ENCODE data around the gene HLA-DOA.

HLA-DOA gene

GRCh38 chr6:33015798-33016197 lies 6.4 kb upstream of the HLA-DOA start:
- DNase-seq (ENCODE audit: low read depth), result no peak

GRCh38 chr6:33014841-33015634 lies 5.6 kb upstream of the HLA-DOA start:
- peak; percentile 82 for DNase-seq (ENCODE audit: low read depth)

- no peak for DNase-seq (ENCODE audit: low read depth)
Measured at GRCh38 chr6:33013608-33014007, 4.2 kb upstream of the HLA-DOA start.

- no peak for DNase-seq (ENCODE audit: low read depth)
Measured at GRCh38 chr6:33010356-33010755, 965 bp upstream of the HLA-DOA start.

- DNase-seq (ENCODE audit: low read depth), result no peak
Measured at GRCh38 chr6:33007831-33008400, 1.5 kb downstream of the HLA-DOA start.

- no peak for DNase-seq (ENCODE audit: low read depth)
Measured at GRCh38 chr6:33004940-33005339, 4.5 kb downstream of the HLA-DOA start.

- no peak for DNase-seq (ENCODE audit: low read depth)
Measured at GRCh38 chr6:33001685-33002084, 7.7 kb downstream of the HLA-DOA start.

- DNase-seq (ENCODE audit: low read depth), result no peak
Measured at GRCh38 chr6:33000055-33000454, 9.3 kb downstream of the HLA-DOA start.

GRCh38 chr6:32995448-32995847 lies 13.9 kb downstream of the HLA-DOA start:
- DNase-seq (ENCODE audit: low read depth), result no peak

GRCh38 chr6:32993363-32993973 lies 15.9 kb downstream of the HLA-DOA start:
- no peak for DNase-seq (ENCODE audit: low read depth)

GRCh38 chr6:32991972-32992371 lies 17.4 kb downstream of the HLA-DOA start:
- no peak for DNase-seq (ENCODE audit: low read depth)

- no peak for DNase-seq (ENCODE audit: low read depth)
Measured at GRCh38 chr6:32989368-32989767, 20.0 kb downstream of the HLA-DOA start.

GRCh38 chr6:32984622-32985389 lies 24.6 kb downstream of the HLA-DOA start:
- peak; percentile 78 for DNase-seq (ENCODE audit: low read depth)

- DNase-seq (ENCODE audit: low read depth), result no peak
Measured at GRCh38 chr6:32983964-32984621, 25.3 kb downstream of the HLA-DOA start.

- DNase-seq (ENCODE audit: low read depth), result no peak
Measured at GRCh38 chr6:32983493-32983848, 25.9 kb downstream of the HLA-DOA start.

- no peak for DNase-seq (ENCODE audit: low read depth)
Measured at GRCh38 chr6:32982702-32983492, 26.5 kb downstream of the HLA-DOA start.

- DNase-seq (ENCODE audit: low read depth), result no peak
Measured at GRCh38 chr6:32982084-32982701, 27.2 kb downstream of the HLA-DOA start.

GRCh38 chr6:32980488-32981038 lies 28.8 kb downstream of the HLA-DOA start:
- no peak for DNase-seq (ENCODE audit: low read depth)

- DNase-seq (ENCODE audit: low read depth), result no peak
Measured at GRCh38 chr6:32979720-32980487, 29.5 kb downstream of the HLA-DOA start.

- DNase-seq (ENCODE audit: low read depth), result no peak
Measured at GRCh38 chr6:32977953-32978324, 31.5 kb downstream of the HLA-DOA start.
